GM18861 (cell line): ENCODE data around the gene WDR76.

Source experiments
- ATAC-seq: cut with Tn5 transposase; IDR thresholded peaks from one replicate; pipeline ENCODE4 v1.9.1; 2021; ENCODE audit not compliant: unreplicated experiment

WDR76 gene

DNA sequence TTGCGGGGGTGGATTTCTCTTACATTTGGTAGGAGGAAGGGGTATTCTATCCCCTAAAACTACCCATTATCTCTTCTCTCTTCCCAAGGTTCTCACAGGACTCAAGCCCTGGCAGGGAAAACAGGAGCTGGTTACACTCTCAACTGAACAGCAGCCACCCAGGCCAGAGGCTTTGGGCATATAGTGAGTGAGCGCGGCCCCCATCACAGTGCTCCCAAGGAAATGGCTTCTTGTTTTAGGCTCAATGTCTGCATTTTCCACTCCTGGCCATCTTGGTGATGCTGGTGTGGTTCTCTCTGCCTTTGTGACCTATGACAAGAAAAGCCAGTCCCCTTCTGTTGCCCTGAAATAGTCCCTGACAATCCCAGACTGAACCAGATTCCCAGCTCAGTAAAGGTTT lies 50.1 kb downstream of the WDR76 start:
- ATAC-seq, result no peak

DNA sequence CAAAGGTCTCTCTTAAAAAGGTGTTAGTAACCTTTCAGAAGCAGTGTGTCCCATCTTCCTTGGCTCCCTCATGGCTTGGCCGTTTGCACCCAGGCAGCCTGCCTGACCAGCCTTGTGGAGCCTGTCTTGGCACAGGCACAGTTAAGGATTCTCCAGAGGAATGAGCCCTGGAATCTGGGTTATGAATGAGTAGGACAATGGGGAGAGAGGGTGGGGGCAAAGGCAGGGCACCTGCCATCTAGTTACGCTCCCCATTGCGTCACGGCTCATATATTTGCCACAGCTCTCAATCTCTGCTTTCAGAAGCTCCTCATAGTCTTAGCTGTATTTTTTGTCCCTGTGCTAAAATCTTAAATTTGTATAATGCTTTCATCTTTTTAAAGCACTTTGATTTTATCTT lies 50.6 kb downstream of the WDR76 start:
- no peak for ATAC-seq

DNA sequence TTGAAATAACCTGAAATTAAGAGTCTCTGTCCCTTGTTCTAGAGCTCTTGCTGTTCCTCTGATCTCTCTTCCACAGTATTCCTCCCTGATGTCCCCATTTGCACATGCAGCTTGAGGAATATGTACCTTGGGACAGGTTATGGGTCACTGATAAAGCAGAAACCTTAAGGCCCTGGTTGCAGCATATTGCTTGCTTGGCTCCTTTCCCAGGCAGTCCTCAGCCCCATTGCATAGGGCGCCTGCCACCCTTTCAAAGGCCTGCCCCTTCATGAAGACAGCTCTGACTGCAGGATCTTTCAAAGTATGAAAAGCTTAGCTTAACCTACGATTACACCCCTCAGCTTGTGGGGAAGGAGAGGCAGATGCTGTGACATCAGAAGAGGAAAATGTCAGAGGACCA lies 51.6 kb downstream of the WDR76 start:
- no peak for ATAC-seq

DNA sequence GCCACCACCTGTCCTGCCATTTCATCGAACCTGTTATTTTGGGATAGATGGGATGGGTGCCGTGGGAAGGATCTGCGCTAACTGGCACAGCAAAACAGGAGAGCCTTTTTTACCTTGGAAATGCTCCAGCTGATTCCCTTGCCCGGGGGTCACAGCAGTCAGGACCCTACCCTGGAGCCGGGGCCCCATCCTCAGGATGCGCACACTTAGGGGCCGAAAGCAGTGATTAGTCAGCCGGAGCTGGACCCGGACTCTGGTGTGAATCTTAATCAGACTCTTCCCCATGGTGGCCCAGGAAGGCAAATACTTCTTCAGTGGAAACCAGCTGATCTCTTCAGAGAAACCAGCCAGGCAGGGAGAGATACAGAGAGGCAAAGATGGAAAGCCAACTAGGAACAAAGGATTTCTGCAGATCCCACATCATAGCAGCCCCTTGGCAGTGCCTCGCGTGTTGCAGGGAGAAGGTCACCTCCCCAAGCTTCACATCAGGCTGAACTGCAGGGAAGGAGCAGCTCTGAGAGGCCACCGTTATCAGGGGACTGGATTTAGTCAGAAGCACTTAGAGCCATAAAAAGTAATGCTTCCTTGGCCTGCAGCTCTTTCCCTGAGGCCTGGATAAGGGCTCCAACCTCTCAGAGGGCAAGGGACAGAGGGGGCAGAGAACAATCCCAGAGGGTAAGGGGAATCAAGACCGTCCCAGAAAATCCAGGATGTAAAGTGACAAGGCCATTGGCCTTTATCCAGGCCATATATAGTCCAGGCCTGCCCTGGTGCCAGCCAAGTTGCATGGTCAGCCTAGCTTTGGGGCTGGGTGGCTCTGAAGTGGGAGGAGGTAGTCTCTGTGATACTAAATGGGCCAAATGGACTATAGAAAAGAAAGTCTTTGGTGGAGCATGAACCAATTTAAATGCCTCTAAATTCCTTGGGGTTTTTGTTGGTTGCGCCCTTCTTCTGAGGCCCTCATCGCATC lies 52.9 kb downstream of the WDR76 start:
- no peak for ATAC-seq

DNA sequence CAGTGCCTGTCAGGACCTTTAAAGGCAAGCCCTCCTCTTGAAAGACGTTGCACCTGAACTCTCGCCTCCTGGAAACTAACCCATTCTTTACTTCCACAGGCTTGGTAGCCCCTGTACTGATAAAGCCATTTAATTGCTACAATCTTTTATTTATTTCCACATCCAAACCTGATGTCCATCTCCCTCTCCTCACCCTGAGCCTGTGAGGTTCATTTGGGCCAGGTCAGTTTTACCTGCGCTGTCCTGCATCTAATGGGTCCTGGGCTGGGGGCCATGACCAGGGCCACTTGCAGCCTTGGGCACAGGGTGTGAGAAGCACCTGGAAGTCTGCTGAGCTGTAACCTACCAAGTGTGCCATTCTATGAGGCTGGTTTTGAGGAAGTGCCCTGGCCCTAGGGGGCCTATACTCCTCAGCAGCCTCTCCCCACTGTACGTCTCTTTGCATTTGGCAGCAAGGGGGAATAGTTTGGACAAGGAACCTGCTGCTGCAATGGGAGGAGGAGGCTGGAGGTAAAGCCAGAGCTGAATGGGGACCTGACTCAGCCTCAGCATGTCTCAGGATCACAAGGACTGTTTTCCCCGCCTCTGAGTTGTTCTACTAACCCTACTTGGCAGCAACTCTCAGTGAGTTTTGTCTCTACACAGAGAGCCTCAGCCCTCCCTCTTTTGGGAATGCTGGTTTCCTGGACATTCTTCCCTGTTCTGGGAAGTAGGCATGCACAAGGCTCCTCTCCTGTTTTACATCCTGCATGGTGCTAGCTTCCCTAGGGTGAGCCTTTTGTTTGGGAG lies 53.8 kb downstream of the WDR76 start:
- ATAC-seq, result no peak

DNA sequence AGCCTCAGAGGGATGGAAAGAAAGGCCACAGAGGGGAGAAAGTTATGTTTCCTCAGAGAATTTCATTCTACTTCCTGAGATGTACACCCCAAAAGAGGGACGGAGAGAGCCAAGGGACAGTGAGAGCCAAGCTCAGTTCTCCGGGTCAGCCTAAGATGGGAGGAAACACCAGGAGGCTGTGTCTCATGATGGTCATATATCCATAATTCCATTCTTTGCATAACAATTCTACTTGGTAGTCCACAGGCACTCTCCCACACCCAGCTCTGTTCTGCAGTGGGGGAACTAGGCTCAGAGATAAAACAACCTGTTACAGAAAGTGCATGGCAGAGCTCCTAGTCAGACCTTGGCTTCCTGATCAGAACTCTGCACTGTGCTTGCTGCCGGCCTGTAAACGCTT lies 54.4 kb downstream of the WDR76 start:
- no peak for ATAC-seq

DNA sequence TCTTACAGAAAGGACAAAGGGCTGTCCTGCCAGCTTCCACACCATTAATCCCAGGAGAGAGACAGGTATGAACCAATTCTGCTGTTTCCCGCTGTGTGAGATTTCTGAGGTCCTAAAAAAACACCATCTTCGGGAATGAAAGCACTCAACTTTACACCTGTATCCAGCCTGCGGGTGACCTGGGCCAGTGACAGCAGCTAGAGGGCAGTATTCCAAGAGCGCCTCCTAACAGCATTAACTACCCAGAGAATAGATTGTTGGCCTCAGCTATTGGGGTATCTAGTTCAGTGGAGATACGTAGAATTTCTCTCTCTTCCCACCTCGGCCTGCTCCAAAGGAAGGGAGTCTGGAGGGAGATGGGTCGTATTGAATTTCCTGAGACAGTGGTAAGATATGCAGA lies 55.1 kb downstream of the WDR76 start:
- ATAC-seq, result no peak

DNA sequence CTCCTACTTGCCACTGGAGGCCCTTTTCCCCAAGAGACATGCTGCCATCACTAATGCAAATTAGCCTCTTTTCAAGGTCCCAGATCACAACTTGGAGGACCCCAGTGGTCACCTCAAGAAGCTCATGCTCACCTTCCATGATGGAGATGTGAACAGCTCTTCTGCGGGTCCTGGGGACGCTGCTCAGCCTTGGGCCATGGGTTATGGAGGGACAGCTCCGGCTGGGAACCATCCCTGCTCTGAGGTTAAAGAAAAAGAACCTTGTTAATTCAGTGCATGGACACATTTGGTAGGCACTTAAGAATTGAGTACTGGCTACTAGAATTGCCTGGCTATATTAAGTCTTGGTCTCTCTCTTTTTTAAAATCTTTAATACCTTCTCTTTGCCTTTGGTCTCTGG lies 56.8 kb downstream of the WDR76 start:
- no peak for ATAC-seq

DNA sequence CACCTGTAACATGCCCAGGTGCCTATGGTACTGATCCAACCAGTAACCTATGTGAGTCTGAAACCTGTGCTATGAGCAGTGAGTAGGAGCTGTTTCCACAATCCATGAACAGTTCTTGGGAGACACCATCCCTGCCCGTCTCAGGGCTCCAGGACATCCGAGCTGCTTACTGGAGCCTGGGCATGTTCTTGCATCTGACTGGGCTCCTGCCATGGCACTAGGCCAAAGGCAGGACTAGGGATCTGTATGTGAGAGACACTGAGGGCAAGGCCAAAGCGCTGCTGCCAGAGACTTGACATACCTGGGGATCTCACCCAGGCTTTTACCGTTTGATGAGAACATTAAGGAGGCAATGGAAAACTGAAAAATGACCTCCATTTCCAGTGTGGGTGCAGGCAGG lies 59.8 kb downstream of the WDR76 start:
- no peak for ATAC-seq

DNA sequence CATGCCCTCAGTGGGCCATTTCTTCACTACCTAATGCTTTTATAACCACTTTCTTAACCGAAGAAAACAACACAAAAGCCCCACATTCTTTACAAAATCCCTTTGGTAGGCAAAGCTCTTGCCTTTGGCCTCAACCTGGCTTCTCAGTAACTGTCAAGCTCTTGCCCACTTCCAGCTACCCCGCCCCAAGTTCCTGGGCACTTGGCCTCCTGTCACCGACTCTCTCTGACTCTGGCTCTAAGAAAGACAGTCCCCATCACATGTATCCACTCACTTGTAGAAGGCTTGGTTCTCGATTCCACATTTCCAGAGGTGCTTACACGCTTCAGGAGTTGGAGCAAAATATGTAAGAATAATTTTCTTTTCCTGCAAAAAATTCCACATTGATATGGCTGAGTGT lies 61.1 kb downstream of the WDR76 start:
- ATAC-seq, result no peak

DNA sequence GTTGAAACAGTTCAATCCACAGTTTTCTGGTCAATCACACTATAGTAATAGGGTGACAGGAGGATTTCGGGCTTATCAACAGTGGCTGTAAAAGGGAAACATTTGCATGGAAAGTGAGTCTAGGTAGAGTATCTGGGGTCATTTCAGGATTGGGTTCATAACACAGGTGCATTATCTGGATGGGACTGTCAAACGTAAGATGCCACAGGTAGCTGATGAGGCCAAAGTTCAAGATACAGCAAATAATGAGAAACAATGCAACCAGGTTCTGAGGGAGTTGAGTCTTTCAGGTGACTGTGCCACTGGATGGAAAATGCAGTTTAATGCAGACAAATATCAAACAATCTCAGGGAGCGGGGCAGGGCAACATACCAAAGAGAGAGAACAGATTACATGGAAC lies 62.2 kb downstream of the WDR76 start:
- no peak for ATAC-seq

DNA sequence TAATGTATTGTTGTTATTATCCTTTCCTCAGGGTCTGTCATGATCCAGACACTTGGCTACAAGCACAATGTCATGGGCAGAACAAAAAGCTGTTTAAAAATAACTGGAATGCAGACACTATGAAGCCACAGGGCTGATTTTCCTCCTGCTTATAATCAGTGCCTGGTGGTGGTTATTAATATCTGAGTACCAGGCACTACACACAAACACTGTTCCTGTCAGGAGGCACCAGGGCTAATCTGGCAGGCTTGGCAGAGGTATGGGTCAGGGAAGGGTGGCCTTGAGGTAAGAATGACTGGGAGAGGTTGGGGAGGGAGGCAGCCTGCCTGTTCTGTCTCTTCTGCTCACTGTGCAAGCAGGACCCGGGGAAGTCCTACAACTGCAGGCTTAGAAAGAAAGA lies 67.2 kb downstream of the WDR76 start:
- ATAC-seq, result no peak

DNA sequence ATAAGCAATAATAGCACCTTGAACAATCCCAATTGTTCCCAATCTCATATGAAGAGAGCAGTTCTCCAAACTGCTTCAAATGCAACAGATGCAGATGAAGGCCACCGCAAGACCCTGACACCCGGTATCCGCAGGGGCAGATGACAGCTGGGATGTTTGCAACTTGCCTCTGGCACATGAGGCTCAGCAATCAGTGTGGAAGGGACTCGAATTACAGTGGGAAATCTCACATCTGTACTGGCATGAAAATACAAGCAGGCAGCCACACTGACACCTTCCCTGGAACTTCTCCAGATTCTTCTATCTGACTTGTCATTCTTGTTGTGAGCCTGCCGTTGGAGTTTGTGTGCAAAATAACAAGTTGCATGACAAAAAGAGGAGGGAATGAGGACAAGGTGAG lies 68.8 kb downstream of the WDR76 start:
- no peak for ATAC-seq

DNA sequence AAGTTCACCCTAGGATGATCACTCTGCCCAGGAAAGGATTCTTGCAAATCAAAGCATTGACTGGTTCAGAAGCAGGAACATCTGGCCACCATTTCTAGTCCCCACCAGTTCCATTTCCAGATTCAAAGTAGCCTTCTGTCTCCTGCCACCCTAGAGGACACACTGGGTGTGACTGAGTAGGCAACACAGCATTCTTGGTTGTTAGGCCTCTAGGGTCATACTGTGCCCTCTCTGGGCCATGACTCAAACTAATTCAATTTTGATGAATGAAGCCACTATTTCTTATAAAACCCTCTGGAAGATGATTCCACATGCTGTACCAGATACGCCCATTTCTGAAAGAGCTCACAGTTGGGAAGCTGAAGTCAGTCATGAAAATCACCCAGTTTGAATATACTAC lies 69.7 kb downstream of the WDR76 start:
- ATAC-seq, result no peak

DNA sequence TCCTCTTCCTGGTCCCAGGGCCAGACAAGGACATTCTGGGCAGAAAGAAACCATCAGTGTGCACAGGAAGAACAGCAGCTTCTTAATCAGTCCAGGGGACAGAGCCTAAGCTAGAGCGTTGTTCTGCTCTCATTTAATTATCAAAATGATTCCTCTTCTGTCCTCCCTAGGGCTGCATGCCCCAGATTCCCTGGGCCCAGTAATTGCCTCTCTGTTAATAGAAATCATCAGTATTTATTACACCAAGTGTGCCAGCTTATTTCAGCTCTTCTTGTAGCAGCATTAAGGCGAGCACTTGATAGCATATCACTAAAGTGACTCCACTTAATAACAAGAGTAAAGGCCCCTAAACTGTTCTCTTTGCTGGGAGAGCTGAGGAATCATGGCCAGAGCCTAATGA lies 72.1 kb downstream of the WDR76 start:
- ATAC-seq, result no peak

DNA sequence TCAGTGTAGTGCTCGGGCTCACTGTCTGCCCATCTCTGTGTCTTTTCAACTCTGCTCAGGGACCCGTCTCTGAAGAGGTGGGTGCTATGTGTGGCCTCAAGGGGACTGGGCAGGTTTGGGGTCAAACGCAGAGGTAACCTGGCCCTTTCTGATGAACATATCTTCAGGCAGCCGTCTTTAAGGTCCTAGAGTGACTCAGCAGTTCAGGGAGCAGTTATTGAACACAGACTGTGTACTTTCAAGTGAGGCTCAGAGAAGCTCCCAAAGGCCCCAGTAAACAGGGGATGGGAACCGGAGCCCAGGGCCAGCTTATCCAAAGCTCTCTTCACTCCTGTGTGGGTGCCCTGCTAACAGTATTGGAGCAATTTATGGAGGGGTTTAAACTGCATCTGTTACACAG lies 73.1 kb downstream of the WDR76 start:
- ATAC-seq, result no peak

DNA sequence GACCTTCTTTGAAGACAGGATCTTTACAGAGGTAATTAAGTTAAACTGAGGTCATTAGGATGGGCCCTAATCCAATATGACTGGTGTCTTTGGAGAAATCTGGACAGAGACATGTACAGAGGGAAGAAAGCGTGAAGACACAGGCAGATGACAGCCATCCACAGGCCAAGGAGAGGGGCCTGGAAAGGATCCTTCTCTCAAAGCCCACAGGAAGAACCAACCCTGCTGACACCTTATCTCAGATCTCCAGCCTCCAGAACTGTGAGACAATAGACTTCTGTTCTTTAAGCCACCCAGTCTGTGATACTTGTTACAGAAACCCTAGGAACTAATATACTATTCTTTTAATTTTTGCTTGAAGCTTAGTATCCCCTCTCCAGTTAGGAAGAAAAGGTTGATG lies 74.2 kb downstream of the WDR76 start:
- no peak for ATAC-seq

DNA sequence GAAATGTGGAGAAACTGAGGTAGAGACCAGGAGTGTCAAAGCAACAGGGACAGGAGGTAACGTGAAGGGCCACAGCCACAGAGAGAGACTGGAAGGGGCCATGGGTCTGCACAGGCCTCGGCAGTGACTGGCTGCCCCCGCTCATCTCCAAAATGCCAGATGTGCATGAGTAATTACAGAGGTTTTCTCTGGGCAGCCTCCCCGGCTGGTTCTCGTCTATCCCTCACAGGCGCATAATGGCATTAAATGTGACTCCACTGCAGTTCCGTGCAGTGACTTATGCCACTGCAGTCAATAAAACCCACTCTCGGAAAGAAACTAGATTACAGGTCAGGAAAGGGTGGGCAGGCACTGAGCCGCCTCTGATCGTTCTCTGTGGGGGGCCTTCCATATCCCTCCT lies 74.7 kb downstream of the WDR76 start:
- ATAC-seq, result no peak

DNA sequence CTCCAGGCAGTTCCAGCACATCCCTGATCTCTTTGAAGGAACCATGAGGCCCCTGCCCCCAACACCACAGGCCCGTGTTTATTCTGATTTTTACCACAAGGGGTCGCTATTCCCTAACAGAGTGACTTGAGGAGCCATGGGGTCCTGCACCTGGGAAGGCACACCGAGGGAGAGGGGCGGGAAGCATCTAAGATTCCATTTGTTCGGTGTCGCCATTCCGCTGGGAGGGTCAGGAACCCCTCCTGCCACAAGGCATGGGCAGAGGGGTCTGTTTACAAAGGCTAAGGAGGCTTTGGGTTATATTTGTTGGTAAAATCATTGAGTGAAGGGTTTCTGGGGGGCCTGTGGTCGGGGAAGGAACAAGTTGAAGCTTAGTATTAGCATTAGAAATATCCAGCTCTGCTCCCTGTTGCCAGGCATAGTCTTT lies 77.1 kb downstream of the WDR76 start:
- ATAC-seq, result no peak

DNA sequence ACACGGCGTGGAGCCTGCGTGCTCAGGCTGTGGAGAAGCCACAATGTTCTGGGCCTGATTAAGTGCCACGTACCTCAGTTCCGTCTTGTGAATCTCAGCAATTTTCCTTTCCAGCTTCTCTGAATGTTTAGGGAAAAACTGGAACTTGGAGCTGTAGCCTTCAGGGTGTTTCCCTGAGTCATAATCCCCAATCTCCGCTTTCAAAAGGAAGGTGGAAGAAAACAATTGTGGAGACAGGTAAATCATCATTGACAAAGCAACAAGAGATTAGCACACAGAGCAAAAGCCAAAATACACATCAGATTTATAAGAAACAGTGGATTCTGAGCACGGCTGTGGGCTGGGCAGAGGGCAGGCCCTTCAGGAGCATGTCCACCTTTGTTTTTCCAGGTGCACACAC lies 79.0 kb downstream of the WDR76 start:
- ATAC-seq, result no peak

DNA sequence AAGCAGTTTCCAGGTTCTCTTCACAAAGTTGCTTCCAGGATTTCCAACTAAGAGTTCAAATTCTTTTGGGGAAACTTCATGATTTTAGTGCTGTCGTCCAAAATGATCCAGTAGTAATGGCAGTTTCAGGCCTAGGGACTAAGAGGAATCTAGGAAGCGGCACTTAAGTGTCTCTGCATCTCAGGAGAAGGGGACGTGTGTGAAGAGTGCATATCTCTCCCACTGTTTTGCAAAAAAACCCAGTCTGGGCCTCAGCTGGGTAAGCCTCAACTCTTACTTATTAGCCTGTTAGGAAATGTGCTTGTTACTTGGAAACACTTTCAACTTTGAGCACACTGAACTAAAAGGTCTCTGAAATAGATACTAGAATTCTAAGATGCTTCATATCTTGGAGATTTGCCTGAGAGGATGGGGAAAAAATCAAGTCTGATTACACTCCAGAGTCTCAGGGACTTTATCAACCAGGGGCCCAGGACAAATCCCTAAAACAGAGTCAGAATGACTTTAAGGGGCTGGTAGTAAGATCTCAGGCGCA lies 81.8 kb downstream of the WDR76 start:
- ATAC-seq, result no peak

DNA sequence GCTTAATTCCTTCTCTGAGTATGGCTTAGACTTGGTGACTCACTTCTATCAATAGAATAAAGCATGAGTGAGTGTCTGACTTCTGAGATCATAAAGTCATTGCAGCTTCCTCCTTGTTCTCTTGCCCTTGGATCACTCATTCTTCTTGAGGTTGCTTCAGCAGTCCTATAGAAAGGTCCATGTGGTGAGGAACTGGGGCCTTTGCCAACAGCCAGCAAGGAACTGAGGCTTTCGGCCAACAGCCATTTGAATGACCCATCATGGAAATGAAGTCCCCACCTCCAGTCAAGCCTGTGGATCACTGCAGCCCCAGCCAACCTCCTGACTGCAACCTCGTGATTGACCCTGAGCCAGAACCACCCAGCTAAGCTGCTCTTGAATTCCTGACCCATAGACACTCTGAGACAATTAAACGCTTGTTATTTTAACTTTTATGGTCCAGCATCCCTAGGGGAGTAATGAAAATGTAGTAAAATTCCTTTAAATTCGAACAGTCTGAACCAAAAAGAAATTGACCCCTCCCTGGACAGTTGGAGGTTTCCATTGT lies 84.5 kb downstream of the WDR76 start:
- no peak for ATAC-seq
